ENCODE results near the gene FRAS1.

The FRAS1 gene

GRCh38 chr4:78568640-78569305 is 511.6 kb downstream of the FRAS1 start:
- no peak for DNase-seq (ENCODE audit: low read depth in 1 of 2, low spot score in 1 of 2)

GRCh38 chr4:78569306-78569821 is 512.2 kb downstream of the FRAS1 start:
- no peak for DNase-seq (ENCODE audit: low read depth in 1 of 2, low spot score in 1 of 2)

DNA sequence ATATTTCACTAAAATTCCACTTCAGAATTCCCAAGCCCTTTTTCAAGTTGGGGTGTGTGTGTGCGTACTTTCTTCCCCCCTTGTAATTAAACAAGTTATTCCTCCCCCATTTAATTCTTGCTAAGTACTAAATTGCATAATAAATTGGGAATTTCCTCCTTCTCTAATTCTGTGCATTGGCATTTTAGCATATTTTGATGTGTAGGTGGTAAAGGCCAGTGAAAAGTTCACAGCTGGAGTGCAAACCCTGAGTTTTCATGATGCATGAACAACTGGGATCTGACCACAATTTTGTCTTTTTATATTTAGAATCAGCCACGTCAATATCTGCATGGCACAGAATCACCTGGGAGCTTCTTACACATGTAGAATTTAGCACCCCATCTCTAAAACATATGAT is 513.0 kb downstream of the FRAS1 start:
- DNase-seq (ENCODE audit: low read depth in 1 of 2, low spot score in 1 of 2), result no peak

DNA sequence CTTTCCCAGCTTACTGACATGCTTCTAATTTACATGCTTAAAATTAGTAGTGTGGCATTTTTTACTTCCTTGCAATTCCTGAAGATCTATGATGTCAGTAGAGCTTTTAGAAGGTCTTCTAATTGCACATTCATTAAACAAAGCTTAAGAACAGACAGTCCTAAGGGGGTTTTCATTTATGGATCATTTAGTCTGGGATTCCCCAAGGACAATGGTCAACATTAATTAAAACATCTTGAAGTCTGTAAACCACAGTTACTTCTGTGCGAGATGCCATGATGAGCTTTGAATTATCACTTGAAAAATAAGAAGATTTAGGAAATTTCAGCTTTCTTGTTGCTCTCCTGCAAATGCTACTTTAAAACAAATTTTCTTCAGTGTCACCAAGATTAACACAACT is 514.7 kb downstream of the FRAS1 start:
- no peak for DNase-seq (ENCODE audit: low read depth in 1 of 2, low spot score in 1 of 2)

DNA sequence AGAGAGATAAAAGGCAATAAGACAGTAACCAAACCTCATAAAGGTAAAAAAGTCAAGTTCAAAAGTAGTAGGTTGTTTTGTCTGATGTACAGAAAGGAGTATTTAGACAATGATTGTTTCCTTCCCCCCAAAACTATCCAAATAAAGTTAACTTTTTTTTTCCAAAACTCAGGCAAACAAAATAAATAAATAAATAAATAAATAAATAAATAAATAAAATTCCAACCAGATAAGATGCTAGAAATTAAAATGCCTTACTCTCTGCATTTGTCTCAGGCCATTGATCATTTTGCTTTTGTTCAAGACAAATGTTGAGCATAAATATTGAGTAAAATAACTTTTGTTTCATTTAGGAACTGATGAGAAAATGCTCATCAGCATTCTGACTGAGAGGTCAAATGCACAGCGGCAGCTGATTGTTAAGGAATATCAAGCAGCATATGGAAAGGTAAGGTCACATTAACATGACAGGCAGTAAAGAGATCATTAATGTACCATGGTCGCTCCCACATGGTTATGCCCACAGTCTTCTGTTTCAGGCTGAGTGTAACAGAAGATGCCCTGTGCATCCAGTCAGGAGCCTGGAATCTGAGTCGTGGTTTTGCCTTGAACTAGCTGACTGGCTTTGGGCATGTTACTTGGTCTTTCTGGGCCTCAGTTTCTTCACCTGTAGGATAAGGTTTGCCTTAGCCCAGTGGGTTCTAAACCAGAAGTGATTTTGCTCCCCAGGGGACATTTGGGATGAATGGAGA is 521.7 kb downstream of the FRAS1 start:
- no peak for DNase-seq (ENCODE audit: low read depth in 1 of 2, low spot score in 1 of 2)

DNA sequence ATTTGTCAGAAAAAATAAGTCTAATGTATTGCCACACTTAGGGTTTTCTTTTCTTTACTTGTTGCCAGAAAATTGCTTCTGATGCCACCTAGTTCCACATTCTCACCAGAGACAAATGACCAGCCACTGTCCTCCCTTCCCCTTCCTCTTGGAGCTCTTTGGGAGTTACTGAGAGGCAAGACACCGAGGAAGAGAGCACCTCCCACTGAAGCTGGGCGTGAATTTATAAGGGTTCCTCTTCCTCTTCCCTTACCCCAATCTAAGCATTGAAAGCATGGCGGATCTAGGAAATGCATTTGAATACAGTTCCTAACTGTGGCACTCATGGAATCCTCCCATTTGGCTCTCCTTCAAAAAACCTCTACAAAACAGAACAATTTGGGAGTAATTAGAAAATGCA is 524.5 kb downstream of the FRAS1 start:
- DNase-seq (ENCODE audit: low read depth in 1 of 2, low spot score in 1 of 2), result no peak

GRCh38 chr4:78584863-78585547 is 527.9 kb downstream of the FRAS1 start:
- no peak for DNase-seq (ENCODE audit: low read depth in 1 of 2, low spot score in 1 of 2)

DNA sequence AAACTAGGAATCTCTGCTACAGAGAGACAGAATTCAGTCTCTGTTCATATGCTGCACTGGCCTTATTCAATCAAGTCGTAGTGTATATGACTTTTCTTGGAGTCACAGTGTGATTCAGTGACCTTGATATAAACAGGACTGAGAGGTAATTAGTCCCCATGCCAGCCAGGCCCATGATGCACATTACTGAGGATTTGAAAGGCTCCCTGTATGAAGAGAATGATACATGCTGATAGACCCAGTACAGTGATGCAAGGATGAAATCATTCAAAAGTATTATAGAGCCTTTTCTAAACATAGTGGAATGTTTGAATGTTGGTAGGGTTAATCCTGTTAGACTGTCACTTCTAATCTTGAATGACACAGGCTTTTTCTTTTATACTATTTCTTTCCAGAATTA is 528.5 kb downstream of the FRAS1 start:
- no peak for DNase-seq (ENCODE audit: low read depth in 1 of 2, low spot score in 1 of 2)

GRCh38 chr4:78588894-78589545 is 531.9 kb downstream of the FRAS1 start:
- no peak for DNase-seq (ENCODE audit: low read depth in 1 of 2, low spot score in 1 of 2)

GRCh38 chr4:78591404-78591803 is 534.3 kb downstream of the FRAS1 start:
- no peak for DNase-seq (ENCODE audit: low read depth in 1 of 2, low spot score in 1 of 2)

DNA sequence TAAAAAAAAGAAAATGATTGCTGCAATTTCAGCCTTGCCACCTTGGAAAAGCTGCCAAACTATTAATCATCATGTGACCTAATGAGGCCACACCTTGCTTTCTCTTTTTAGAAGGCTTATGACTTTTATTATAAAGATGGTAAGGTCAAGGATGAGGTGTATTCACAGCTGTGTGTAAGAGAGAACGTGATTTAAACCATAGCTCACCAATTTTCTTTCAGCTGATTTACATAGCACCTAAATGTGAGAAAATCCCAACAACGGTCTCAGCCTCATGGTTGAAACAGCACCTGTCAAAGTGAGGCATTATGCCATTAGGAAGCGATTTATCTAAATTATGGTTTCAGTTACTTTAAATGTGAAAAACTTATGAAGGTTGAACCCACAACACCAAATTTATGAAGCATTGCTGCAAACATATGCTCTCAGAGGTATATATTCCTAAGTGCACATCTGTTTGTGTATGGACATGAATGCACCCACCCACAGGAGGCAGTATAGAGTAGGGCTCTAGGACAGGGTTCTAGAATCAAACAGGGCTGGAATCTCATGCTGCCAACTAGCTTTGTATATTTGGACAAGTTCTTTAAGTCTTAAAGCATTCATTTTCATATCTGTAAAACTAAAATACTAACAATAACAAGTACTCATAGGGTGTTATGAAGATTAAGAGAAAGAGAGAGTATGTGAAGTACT is 535.1 kb downstream of the FRAS1 start:
- DNase-seq (ENCODE audit: low read depth in 1 of 2, low spot score in 1 of 2), result no peak
